ENCODE data around the gene EMP2.
"Not testable (repeated sequence)": the region's sequence is repeated elsewhere in the genome, so short reads cannot be mapped to it uniquely, and the experiment has no call there.

The EMP2 gene

DNA sequence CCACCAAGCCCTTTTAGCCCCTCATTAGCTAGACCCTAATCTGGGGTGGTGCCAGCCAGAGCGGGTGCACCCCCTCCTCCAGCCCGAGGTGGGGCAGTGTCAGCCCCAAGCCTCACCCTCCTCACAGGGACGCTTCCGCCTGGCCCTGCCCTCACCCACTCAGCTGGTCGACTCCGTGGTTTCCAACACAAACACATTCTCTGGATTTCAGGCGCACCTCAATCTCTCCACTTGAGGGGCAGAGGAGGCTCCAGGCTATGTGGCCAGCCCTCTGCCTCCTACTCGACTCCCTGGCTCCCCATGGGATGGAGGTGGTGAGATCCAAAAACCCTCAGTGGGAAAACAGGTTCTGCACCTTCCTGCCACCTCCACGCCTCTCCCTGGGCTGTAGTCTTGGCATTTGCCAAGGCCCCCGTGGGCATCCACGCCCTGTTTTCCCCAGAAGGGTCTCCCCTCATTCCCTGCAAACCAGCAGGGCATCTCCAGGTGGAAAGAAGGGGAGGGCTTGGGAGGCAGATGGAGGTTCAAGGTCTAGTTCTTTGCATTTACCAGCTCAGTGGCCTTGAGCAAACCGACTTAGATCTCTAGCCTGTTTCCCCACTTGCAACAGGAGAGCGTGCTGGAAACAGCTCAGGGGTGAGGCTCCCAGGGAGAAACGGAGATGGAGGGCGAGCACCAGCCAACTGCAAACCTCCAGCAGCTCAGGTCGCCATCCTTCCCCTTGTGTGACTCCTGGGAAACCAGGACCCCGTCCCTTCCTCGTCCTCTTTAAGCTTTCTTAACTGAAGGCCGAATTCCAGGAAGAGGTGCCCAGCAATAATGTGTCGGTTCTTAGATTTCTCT lies 1.7 kb downstream of the EMP2 start:
- DNase-seq (ENCODE audit: low read depth in 3 of 3), result no peak

GRCh38 chr16:10577305-10578202 lies 2.8 kb downstream of the EMP2 start:
- DNase-seq (ENCODE audit: low read depth in 3 of 3), result no peak

- DNase-seq (ENCODE audit: low read depth in 3 of 3), result no peak
Observed at GRCh38 chr16:10576390-10577304, 3.8 kb downstream of the EMP2 start.

DNA sequence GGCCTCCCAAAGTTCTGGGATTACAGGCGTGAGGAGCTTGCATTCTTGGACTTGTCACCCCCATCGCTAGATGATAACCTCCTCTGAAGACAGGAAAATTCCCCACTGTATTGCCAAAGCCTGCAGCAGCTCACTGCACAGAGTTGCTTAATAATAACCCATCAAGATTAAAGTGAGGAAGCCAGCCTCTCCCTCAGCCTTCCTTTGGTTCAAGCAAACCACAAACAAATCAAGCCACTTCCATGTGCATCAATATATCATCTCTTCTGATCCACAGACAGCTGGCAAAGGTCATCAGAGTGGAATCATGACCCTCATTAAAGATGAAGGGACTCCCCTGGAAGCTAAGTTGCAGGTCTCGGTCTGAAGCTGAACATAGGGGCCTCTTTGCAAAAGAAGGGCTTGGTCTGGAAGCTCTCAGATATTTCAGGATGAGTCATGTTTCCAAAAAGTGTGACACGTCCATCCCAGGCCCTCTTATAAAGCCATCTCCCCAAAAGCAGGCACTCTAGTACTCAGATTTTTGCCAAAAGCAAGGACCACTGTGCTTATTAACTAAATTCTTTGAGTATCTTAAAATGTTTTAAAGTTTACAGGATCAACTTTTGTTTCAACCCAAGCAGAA lies 4.8 kb downstream of the EMP2 start:
- no peak for DNase-seq (ENCODE audit: low read depth in 3 of 3)

DNA sequence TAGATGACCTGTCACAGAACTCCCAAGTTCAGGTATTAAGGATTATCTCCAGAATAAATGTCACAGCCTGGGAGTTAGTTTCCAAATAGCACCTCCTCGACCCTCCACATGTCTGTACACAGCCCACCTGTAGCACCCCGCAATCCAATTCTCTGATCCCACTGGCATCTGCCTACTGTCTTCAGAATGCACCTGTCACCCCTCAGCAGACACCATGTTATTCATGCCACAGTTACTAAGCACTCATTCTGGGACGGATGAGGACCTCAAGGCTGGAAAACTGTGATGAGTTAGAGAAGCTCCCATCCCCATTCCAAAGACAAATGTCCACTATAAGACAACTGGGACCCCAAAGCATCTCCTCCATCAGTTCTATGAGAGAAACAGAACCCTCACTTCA lies 7.8 kb downstream of the EMP2 start:
- no peak for DNase-seq (ENCODE audit: low read depth in 3 of 3)

DNA sequence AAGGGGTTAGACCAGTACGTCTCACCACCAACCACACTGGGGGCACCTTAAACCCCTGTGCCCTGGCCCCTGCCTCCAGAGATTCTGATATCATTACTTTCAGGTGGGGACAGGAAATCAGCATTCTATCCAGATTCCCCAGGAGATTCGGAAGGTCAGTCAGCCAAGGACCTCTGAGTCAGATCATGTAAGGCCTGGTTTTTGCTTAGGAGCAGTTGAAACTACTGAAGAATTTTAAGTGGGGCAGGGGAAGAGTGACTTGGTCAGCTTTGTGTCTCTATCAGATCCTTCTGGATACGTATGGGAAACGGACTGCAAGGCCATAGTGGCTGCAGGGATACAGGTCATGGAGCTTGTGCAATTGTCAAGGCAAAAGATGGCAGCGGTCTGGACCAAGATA lies 9.0 kb downstream of the EMP2 start:
- DNase-seq (ENCODE audit: low read depth in 3 of 3), result no peak

GRCh38 chr16:10569621-10570020 lies 10.8 kb downstream of the EMP2 start:
- no peak for DNase-seq (ENCODE audit: low read depth in 3 of 3)

GRCh38 chr16:10566613-10567012 lies 13.8 kb downstream of the EMP2 start:
- no peak for DNase-seq (ENCODE audit: low read depth in 3 of 3)

DNA sequence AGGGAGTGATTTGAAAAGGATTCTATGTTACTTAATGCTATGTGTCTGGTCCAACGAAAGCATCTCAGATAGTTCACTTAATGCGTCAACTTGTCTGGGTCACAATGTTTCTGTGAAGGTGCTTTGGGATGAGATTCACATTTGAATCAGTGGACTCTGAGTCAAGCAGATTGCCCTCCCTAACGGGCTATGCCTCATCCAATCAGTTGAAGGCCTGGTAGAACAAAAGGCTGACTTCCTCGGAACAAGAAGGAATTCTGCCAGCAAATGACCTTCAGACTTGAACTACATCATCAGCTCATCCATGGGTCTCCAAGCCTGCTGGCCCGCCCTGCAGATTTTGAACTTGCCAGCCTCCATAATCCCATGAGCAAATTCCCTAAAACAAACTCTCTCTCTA lies 15.2 kb downstream of the EMP2 start:
- DNase-seq (ENCODE audit: low read depth in 3 of 3), result no peak

- DNase-seq (ENCODE audit: low read depth in 3 of 3), result no peak
Observed at GRCh38 chr16:10564591-10564990, 15.8 kb downstream of the EMP2 start.

- DNase-seq (ENCODE audit: low read depth in 3 of 3), result no peak
Observed at GRCh38 chr16:10562361-10562899, 18.0 kb downstream of the EMP2 start.

DNA sequence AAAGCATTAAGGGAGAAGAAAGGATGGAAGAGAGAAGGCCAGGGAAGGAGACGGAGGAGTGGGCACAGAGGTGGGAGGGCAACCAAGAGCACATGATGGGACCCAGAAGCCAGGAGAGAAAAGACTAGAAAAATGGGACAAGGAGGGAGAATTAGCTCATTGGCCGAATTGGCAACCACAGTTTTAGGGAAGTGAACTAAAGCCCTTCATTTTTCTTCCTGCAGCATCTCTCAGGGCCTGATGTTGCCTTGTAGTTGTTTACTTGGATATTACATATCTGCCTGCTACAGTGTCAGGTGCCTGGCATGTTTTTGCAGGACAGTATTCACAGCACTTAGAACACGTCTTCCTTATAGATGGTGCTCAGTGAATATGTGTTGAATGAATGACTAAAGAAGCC lies 19.0 kb downstream of the EMP2 start:
- DNase-seq (ENCODE audit: low read depth in 3 of 3), result no peak

GRCh38 chr16:10561001-10561400 lies 19.4 kb downstream of the EMP2 start:
- DNase-seq (ENCODE audit: low read depth in 3 of 3), result no peak

DNA sequence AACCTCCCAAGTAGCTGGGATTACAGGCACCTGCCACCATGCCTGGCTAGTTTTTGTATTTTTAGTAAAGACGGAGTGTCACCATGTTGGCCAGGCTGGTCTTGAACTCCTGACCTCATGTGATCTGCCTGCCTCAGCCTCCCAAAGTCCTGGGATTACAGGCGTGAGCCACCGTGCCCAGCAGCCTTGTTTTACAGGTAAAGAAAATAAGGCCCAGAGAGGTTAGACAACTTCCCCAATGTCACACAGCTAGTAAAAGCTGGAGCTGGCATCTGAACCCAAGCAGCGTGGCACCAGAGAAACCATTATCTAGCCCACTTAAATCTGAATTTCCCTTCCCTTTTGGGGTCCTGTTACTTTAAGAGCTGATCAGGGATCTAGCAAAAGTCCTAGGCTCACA lies 20.6 kb downstream of the EMP2 start:
- DNase-seq (ENCODE audit: low read depth in 3 of 3), result not testable (repeated sequence)

DNA sequence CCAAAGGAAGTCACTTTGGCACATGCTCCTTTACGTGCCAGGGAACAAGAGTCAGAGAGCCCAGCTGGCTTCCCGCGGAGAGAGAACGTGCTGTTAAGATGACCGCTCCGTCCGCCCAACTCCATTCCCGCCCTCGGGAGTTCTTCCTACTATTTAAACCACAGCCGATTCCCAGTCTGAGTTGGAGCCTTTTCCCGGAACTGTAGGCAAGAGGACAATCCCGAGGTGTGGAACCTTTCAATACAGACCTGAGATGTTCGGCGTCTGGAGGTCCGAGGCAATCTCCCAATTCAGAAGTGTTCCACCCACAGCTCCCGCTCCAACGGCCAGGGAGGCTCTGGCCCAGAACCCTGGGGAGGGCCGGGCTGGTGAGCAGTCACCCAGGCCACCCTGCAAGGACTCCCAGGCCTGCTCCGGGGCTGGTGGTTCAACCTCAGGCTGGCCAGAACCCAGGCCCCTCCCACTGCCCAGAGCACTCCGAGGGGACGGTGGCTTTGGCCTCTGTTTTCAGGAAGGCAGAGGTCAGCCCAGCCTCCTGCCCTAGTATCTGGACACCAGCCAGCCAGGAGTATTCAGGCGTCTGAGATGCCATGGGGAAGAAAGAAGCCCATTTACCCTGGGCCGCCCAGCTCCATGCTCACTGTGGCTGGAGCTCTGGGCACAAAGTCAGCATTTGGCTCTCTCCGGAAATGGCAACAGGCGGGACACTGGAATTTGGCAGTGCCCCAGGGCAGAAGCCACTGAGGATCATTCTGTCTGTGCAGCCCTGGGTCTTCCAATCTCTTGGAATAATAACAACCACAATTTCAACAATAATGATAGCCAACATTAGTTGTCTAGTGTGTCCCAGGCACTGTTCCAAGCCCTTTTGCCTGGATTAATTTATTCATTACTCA lies 21.4 kb downstream of the EMP2 start:
- no peak for DNase-seq (ENCODE audit: low read depth in 3 of 3)

DNA sequence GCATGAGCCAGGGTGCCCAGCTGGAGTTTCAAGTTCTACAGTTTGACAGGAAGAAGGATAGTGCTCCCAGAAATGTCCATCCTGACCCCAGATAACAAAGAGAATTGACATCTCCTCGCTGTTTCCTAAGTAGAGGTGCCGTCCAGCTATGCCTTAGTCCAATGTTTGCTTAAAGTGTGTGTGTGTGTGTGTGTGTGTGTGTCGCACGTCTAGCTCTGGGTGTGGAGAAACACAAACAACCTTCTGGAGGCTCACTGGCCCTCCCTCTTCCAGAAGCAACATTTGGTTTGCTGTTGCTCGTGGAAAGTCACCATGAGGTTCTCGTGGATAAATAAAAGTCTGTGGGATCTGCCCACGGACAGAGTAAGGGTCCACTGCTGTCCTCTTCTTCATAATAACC lies 22.1 kb downstream of the EMP2 start:
- no peak for DNase-seq (ENCODE audit: low read depth in 3 of 3)

DNA sequence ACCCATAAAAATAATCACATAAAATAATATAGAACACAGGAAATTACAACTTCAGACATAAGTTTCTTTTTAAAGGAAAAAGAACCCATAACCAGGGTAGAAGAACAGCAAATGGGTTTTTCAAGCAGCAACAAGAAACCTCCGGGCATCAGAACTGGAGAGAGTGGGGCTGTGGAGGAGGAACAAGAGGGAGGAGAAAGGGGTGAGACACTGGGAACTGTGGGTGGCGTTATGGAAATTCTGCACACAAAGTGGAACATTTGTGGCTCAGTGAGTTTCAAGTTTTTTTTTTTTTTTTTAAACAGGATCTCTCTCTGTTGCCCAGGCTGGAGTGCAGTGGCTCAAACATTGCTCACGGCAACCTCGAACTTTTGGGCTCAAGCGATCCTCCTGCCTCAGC lies 22.6 kb downstream of the EMP2 start:
- no peak for DNase-seq (ENCODE audit: low read depth in 3 of 3)

DNA sequence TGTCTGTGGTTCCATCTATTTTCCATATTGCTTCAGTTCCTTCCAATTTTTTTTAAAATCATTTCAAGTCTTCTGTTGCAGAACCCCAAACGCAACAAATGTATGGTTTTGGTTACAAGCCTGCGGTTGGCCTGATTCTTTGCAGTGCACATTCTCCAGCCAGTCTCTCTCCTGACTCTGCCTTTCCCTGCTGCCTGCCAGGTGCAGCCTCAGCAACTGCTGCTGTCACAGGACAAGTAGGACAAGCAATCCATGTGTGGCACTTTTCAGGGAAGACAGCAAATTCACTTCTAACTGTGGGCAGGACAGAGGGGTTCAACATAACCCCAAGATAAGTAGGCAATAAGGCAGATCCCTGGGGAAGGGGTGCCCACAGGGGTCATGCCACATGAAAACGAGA lies 24.2 kb downstream of the EMP2 start:
- no peak for DNase-seq (ENCODE audit: low read depth in 3 of 3)

DNA sequence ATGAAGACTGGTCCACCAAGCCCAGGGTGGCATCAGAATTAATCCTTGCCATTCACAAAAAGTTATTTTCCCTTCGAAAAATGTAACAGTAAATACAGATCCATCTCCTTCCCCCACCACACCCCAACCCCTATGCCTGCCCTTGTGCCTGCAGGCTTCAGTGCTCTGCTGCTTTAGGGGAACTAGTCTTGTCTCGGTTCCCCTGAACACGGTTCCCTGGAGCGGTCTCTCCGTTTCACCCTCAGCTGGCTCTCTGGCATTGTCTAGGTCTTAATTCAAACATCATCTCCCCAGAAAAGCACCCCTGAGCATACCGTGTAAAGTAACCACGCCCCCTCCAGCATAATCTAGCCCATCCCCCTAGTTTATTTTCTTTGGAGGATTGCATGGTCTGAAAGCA lies 25.8 kb downstream of the EMP2 start:
- no peak for DNase-seq (ENCODE audit: low read depth in 3 of 3)

GRCh38 chr16:10552998-10553491 lies 27.4 kb downstream of the EMP2 start:
- DNase-seq (ENCODE audit: low read depth in 3 of 3), result peak; percentile 11 to 37 (median 22)

Data from stimulated activated CD4-positive, alpha-beta T cell treated with anti-CD3 and anti-CD28 coated beads, TNF-alpha, amount 100 ng/mL, for 24 hours (primary cell).